Cortex of kidney (tissue), 1 donor: Measurements from ENCODE around the gene FLCN.
"Not testable (repeated sequence)": the region's sequence is repeated elsewhere in the genome, so short reads cannot be mapped to it uniquely, and the experiment has no call there.

Source experiments
- DNase-seq: peaks from one replicate; lab custom pipeline; 2025; lab: John Stamatoyannopoulos, UW

Gene FLCN, protein sequence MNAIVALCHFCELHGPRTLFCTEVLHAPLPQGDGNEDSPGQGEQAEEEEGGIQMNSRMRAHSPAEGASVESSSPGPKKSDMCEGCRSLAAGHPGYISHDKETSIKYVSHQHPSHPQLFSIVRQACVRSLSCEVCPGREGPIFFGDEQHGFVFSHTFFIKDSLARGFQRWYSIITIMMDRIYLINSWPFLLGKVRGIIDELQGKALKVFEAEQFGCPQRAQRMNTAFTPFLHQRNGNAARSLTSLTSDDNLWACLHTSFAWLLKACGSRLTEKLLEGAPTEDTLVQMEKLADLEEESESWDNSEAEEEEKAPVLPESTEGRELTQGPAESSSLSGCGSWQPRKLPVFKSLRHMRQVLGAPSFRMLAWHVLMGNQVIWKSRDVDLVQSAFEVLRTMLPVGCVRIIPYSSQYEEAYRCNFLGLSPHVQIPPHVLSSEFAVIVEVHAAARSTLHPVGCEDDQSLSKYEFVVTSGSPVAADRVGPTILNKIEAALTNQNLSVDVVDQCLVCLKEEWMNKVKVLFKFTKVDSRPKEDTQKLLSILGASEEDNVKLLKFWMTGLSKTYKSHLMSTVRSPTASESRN

GRCh38 chr17:17237026-17237799 lies at the start of gene FLCN:
FLCN (minus strand) TSS chr17:17237168; CDS start chr17:17228137, 9,031 bp downstream.
- peak; percentile 58 for DNase-seq

DNA sequence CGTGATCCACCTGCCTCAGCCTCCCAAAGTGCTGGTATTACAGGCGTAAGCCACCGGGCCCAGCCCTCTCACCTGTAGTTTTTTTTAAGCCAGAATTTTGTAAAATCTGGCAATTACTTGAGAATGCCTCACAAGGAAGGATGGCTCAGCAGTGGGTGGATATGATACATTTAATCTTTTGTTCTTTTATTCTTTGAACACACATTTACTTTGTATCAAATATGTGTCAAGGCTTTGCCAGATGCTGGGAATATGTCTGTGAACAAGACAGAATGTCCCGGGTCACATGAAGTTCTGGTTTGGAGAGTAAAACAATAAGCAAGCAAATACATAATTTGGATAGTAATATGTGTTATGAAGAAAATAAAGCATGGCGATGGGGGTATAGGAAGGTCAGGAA lies 49.0 kb upstream of the FLCN start:
- no peak for DNase-seq

DNA sequence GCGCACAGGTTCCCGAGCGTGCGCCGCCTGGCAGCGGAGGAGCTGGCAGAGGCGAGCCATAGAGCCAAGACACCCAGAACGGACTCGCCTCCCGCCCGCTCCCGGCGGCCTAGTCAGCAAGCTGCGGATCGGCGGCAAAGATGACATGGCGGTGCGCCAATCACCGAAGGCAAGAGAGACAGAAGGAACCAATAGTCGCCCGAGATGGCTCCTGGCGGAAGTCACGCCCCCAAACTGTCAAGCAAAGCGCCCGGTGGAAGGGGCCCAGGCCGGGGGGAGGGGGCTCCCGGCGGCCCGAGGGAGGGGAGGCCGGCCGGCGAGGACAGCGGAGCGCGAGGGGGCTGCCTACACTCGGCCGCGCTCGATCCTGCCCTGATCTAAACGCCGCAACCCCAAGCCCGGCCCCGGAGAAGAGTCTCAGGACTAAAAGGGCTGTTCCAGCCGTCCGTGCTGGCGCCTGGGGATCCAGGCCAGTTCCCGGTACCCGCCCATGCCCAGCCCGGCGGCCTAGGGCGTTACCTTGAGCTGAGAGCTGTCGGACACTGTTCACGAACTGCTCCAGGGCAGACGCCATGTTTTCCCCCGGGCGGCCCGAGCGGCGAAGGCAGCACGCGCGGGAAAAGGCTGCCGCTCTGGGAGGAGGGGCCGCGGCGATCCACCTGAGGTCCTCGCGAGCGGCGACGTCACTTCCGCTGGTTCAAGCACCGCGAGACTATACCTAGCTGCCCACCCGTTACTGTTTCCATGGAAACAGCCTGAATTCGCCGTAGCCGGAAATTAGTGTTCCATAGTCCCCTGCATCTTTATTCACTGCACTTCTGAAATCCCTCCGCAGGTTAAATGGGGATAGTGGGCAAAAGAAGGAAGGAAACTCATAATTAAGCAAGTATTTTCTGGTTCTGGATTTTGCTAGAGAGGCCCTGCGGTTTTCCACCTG lies 43.9 kb upstream of the FLCN start, which contains the start of gene COPS3:
COPS3 (minus strand) TSS at position 634 of the 937 bp plus-strand sequence; CDS start at position 574, 60 bp downstream.
- DNase-seq = peak; percentile 83

- DNase-seq = no peak
These were observed 42.3 kb upstream of the FLCN start for GRCh38 chr17:17279316-17279715.

GRCh38 chr17:17277431-17277830 lies 40.5 kb upstream of the FLCN start:
- not testable (repeated sequence) for DNase-seq

GRCh38 chr17:17275971-17276370 lies 39.0 kb upstream of the FLCN start:
- DNase-seq = no peak

DNA sequence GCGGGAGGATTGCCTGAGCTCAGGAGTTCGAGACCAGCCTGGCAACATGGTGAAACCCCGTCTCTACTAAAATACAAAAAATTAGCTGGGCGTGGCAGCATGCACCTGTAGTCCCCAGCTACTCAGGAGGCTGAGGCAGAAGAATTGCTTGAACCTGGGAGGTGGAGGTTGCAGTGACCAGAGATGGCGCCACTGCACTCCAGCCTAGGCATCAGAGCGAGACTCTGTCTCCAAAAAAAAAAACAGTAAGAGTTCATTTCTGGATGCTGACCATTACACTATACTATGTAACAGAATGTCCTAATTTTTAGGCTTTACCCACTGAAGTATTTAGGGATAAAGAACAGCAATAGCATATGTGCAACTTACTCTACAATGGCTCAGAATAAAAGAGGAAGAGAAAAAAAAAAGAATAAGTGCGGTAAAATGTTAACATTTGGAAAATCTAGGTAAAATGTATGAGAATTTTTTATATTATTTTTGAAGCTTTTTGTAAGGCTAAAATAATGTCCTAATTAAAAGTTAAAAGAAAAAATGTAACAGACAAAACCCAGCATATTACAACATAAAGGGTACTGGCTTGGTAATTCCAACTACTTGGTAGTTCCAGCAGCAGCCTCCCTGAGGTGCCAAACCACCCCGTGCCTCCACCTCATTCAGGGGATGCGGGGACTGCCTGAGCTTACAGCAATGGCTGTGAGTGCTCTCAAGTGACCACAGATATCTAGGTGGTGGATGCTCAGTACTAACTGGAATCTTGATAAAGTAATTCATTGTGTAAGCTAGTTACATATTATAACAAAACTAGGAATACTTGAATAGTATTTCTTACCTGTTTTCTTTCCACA lies 33.2 kb upstream of the FLCN start:
- DNase-seq = no peak

GRCh38 chr17:17264430-17264829 lies 27.5 kb upstream of the FLCN start:
- no peak for DNase-seq

- DNase-seq = no peak
These were observed 22.0 kb upstream of the FLCN start for GRCh38 chr17:17258998-17259397.

DNA sequence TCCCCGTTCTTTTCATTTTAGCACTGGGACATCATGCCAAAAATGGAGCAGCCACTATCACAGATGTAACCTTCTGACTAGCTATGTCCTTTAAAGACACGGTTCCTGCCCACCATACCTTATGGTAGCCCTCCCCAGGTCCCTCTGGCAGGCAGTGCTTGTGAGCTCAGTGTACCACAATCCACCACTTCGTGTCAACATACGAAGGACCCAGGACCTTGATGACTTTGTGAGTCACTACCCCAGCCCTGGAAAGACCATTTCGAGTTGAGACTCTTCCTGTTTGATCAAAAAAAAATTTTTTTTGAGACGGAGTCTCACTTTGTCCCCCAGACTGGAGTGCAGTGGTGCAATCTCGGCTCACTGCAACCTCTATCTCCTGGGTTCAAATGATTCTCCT lies 21.0 kb upstream of the FLCN start:
- DNase-seq = no peak

- DNase-seq = no peak
These were observed 19.3 kb upstream of the FLCN start for GRCh38 chr17:17256316-17256715.

GRCh38 chr17:17255689-17256088 lies 18.7 kb upstream of the FLCN start:
- not testable (repeated sequence) for DNase-seq

DNA sequence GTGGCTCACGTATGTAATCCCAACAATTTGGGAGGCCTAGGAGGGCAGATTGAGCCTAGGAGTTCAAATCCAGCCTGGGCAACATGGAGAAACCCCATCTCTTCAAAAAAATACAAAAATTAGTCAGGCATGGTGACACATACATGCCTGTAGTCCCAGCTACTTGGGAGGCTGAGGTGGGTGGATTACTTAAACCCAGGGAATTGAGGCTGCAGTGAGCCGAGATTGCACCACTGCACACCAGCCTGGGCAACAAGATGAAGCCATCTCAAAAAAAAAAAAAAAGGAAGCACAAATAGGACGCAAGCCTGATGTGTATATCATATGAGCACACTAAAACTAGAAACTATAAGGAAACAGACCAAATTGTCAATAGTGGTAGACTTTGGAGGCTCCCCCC lies 17.1 kb upstream of the FLCN start:
- DNase-seq = no peak

- DNase-seq = no peak
These were observed 16.4 kb upstream of the FLCN start for GRCh38 chr17:17253406-17253805.

DNA sequence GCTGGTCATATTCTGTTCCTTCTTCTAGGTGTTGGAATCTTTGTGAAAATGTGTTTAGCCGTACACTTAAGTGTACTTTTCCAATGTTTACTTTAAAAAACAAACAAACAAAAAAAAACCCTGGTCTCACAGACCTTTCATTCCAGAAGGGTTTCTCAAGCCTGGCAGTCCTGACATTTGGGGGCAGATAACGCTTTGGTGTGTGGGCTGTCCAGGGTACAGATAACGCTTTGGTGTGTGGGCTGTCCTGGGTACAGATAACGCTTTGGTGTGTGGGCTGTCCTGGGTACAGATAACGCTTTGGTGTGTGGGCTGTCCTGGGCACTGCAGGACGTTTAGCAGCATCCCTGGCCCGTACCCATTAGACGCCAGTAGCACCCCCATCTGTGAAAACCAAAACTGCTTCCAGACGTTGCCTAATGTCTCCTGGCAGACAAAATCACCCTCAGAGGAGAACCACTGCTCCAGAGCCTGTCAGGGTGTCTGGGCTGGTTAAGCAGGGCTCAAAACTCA lies 15.2 kb upstream of the FLCN start:
- no peak for DNase-seq

DNA sequence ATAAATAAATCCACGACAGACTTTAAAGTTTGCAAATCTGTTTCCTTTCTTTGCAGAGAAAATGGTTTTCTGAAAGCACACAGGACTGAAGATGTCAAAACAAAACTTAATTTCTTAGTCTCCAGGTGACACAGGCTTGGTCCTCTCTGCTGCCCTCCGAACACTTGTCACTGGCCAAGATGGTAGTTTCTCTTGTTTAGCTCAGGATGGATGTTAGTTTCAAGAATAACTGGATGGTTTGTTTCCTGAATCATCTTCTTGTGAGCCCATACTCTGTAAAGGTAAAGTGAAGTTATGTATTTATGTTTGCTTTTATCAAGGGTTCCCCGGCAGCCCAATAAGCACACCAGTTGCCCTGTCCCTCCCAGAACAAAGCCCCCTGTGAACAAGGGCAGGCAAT lies 9.9 kb upstream of the FLCN start:
- DNase-seq = no peak

DNA sequence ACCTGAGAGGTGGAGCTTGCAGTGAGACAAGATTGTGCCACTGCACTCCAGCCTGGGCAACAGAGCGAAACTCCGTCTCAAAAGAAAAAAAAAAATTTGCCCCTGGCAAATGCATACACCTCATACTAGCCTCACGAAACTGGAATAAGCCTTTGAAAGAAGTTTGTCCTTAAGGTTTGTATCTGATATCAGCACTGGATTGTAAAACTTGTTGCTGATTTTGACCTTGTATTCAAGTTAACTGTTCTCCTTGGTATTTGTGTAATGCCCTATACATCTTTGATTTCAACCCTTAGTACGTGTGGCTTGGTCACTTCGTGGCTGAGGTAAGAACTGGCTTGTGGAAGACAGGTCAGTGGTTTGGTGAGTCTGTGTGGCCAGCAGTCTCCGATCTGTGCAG lies 6.2 kb upstream of the FLCN start:
- DNase-seq = no peak

DNA sequence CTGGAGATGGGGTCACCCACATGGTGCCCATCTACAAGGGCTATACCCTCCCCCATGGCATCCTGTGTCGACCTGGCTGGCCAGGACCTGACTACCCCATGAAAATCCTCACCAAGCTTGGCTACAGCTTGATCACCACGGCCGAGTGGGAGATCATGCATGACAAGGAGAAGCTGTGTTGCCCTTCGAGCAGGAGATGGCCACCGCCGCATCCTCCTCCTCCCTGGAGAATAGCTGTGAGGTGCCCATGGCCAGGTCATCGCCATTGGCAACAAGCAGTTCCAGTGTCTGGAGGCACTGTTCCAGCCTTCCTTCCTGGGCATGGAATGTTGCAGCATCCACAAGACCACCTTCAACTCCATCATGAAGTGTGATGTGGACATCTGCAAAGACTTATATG lies 5.3 kb upstream of the FLCN start:
- no peak for DNase-seq

DNA sequence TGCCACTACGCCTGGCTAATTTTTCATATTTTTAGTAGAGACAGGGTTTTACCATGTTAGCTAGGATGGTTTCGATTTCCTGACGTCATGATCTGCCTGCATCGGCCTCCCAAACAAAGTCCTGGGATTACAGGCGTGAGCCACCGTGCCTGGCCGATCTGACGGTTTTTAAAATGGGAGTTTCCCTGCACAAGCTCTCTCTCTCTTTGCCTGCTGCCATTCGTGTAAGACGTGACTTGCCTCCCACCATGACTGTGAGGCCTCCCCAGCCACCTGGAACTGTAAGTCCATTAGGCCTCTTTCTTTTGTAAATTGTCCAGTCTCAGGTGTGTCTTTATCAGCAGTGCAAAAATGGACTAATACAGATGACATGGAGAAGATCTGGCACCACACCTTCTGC lies 4.7 kb upstream of the FLCN start:
- no peak for DNase-seq

- no peak for DNase-seq
These were observed 2.9 kb upstream of the FLCN start for GRCh38 chr17:17239832-17240231.
